K562 (cell line): ENCODE data around the gene PELI3. TPM values are rescaled to one million over a fixed set of nuclear protein-coding genes. Genes with fewer than 3 reads are reported as not detected.
A peak's percentile ranks its signal among the peaks of the same experiment; 100 is the strongest.

Experiments
- ARHGAP35 ChIP-seq: fragments of 450-650 bp; IDR thresholded peaks from 2 replicates; pipeline ENCODE4 v1.6.1; 2018; ENCODE audit not compliant: partially characterized antibody
- BHLHE40 ChIP-seq: IDR thresholded peaks from 2 replicates; pipeline ENCODE4 v1.6.1; 2011; ENCODE audit warnings: low read length, improper control_type of control experiment
- BRCA1 ChIP-seq, 2 experiments: fragments of 450-650 bp in 1 of 2; sonication (generic) in 1 of 2; formaldehyde crosslinking in 1 of 2; IDR thresholded peaks; 2 replicates each; pipeline versions ENCODE4 v1.5.0 to v1.6.1; 2017 to 2020; ENCODE audit warnings: mild to moderate bottlenecking in 1 of 2, missing genetic modification reagents in 1 of 2
- CBX5 ChIP-seq: IDR thresholded peaks from 2 replicates; pipeline ENCODE4 v1.6.1; 2014; ENCODE audit warnings: low read depth, borderline replicate concordance
- CREM ChIP-seq: IDR thresholded peaks from 2 replicates; pipeline ENCODE4 v1.6.1; 2014; ENCODE audit warnings: antibody characterized with exemption, low read depth
- FIP1L1 ChIP-seq: fragments of 200-400 bp; formaldehyde crosslinking; IDR thresholded peaks from 2 replicates; pipeline ENCODE4 v1.6.1; 2018; ENCODE audit warnings: mild to moderate bottlenecking, low read depth, low read length; ENCODE audit not compliant: poor library complexity, severe bottlenecking
- FOXP1 ChIP-seq: sonication (generic); formaldehyde crosslinking; IDR thresholded peaks from 2 replicates; pipeline ENCODE4 v1.8.0; 2022; ENCODE audit warnings: mild to moderate bottlenecking, missing genetic modification reagents
- GATAD2B ChIP-seq: fragments of 450-650 bp; IDR thresholded peaks from 2 replicates; pipeline ENCODE4 v1.6.1; 2017; ENCODE audit warnings: mild to moderate bottlenecking, borderline replicate concordance
- GTF2A2 ChIP-seq: IDR thresholded peaks from 2 replicates; pipeline ENCODE4 v1.6.1; 2016; ENCODE audit warnings: mild to moderate bottlenecking, missing genetic modification characterization, missing compliant biosample characterization
- HLTF ChIP-seq: fragments of 450-650 bp; IDR thresholded peaks from 2 replicates; pipeline ENCODE4 v1.6.1; 2016
- MTA3 ChIP-seq: fragments of 450-650 bp; formaldehyde crosslinking; IDR thresholded peaks from 2 replicates; pipeline ENCODE4 v1.6.1; 2017; ENCODE audit warnings: mild to moderate bottlenecking, borderline replicate concordance
- NR1H2 ChIP-seq: sonication (generic); formaldehyde crosslinking; IDR thresholded peaks from 2 replicates; pipeline ENCODE4 v1.4.0; 2020; ENCODE audit warnings: mild to moderate bottlenecking, missing genetic modification reagents
- PRPF4 ChIP-seq: fragments of 200-400 bp; formaldehyde crosslinking; IDR thresholded peaks from one replicate; pipeline ENCODE4 v1.6.1; 2017; ENCODE audit warnings: low read length, low read depth, mild to moderate bottlenecking; ENCODE audit not compliant: insufficient read depth, poor library complexity, severe bottlenecking
- RBM39 ChIP-seq: fragments of 200-400 bp; formaldehyde crosslinking; optimal IDR thresholded peaks from 2 replicates; pipeline ENCODE3; 2018; ENCODE audit warnings: low read depth, low read length
- RHOXF2B ChIP-seq: fragments of 250-450 bp; sonication (Bioruptor Pico); conservative IDR thresholded peaks from 2 replicates; pipeline ENCODE4 v1.5.1; 2021
- SAFB ChIP-seq: fragments of 200-400 bp; formaldehyde crosslinking; IDR thresholded peaks from 2 replicates; pipeline ENCODE4 v1.6.1; 2017; ENCODE audit warnings: low read depth, low read length, borderline replicate concordance
- SMAD4 ChIP-seq: fragments of 250-450 bp; sonication (Bioruptor Pico); conservative IDR thresholded peaks from 2 replicates; pipeline ENCODE4 v1.8.0; 2021; ENCODE audit warnings: inconsistent platforms, mild to moderate bottlenecking, moderate library complexity
- SRSF1 ChIP-seq: fragments of 200-400 bp; formaldehyde crosslinking; IDR thresholded peaks from 2 replicates; pipeline ENCODE4 v1.6.1; 2017; ENCODE audit warnings: mild to moderate bottlenecking, low read depth, low read length, moderate library complexity
- SRSF7 ChIP-seq: fragments of 200-400 bp; formaldehyde crosslinking; optimal IDR thresholded peaks from 2 replicates; pipeline ENCODE3; 2017; ENCODE audit warnings: mild to moderate bottlenecking, low read depth, low read length
- TBP ChIP-seq: optimal IDR thresholded peaks from 2 replicates; pipeline ENCODE3; 2011; ENCODE audit warnings: low read depth, low read length, improper control_type of control experiment
- TEAD4 ChIP-seq, 2 experiments: sonication (generic) in 1 of 2; formaldehyde crosslinking in 1 of 2; IDR thresholded peaks; 2 replicates each; pipeline versions ENCODE4 v1.6.1 to v1.8.0; 2012 to 2022; ENCODE audit warnings: borderline replicate concordance in 1 of 2, inconsistent platforms in 1 of 2, low read length in 1 of 2, mild to moderate bottlenecking in 1 of 2, missing genetic modification reagents in 1 of 2
- TRIM24 ChIP-seq, 2 experiments: fragments of 450-650 bp; IDR thresholded peaks; 2 replicates each; pipeline ENCODE4 v1.6.1; 2016
- TRIM28 ChIP-seq: fragments of 450-650 bp; IDR thresholded peaks from 2 replicates; pipeline ENCODE4 v1.6.1; 2017
- ZC3H8 ChIP-seq: fragments of 450-650 bp; IDR thresholded peaks from 2 replicates; pipeline ENCODE4 v1.6.1; 2017
- ZNF707 ChIP-seq: fragments of 250-450 bp; sonication (Bioruptor Pico); conservative IDR thresholded peaks from 2 replicates; pipeline ENCODE4 v1.8.0; 2022; ENCODE audit warnings: inconsistent platforms, mild to moderate bottlenecking, moderate library complexity
- polyA plus RNA-seq, 8 experiments: library from polyadenylated mRNA; depleted of rRNA in 4 of 8; stranded (reverse) in 5 of 8; unstranded in 3 of 8; fragments of >200 nt; fragmentation: Nextera tagmentation in 2 of 8; fragmentation: Illumina TruSeq in 1 of 8; extraction: Ambion mirVana in 2 of 8; extraction: Trizol in 1 of 8; gene quantifications; 2 replicates each; pipeline versions ENCODE4 v1.2.1 to v1.2.3, GENCODE V29; 2011 to 2014; ENCODE audit warnings: inconsistent platforms in 1 of 8, missing spikeins in 1 of 8
- total RNA-seq, 7 experiments: library from RNA; depleted of rRNA in 6 of 7; stranded (reverse); fragments of >200 nt in 6 of 7; fragmentation: Illumina TruSeq in 2 of 7; extraction: Trizol in 2 of 7; gene quantifications; 2 replicates each; pipeline versions ENCODE4 v1.2.1 to v1.2.3, GENCODE V29; 2011 to 2021; ENCODE audit warnings: low replicate concordance in 1 of 7
- TF ChIP-seq, protein P1 (sequence below): sonication (generic); formaldehyde crosslinking; IDR thresholded peaks from 2 replicates; pipeline ENCODE4 v1.9.0; 2022; ENCODE audit warnings: mild to moderate bottlenecking, missing genetic modification reagents
- TF ChIP-seq, protein P2 (sequence below), 2 experiments: IDR thresholded peaks; 2 replicates each; pipeline ENCODE4 v1.6.1; 2011; ENCODE audit warnings: borderline replicate concordance in 1 of 2, control low read depth in 1 of 2, low read depth in 1 of 2, low read length in 1 of 2, mild to moderate bottlenecking in 1 of 2, mixed read lengths in 1 of 2, moderate library complexity in 1 of 2; ENCODE audit not compliant: insufficient read depth in 1 of 2, insufficient read length in 1 of 2, poor library complexity in 1 of 2, severe bottlenecking in 1 of 2; ENCODE audit errors: extremely low read depth in 1 of 2
- TF ChIP-seq, protein P3 (sequence below): fragments of 450-650 bp; IDR thresholded peaks from 2 replicates; pipeline ENCODE4 v1.6.1; 2016; ENCODE audit warnings: missing biosample characterization, missing genetic modification characterization

The PELI3 gene
- total and polyA plus RNA-seq, 9 of the 15 experiments (the other 6 are each of a cell fraction or from before 2014, with no cell fraction given), result 0.17 to 4.2 (median 1.9) TPM

- TF ChIP-seq PRPF4 (no peak), GTF2A2 (tag) (no peak), FIP1L1 (peak; percentile 74), TRIM28 (no peak), TBP (peak; percentile 57), MTA3 (no peak), ARHGAP35 (no peak), CREM (peak; percentile 96), RBM39 (peak; percentile 98), SMAD4 (CRISPR knock-in tag) (peak; percentile 99), TRIM24 (IDR thresholded peaks at IDR 0.05) (peak in 1 of 2 experiments; percentile 85; a peak in 2 of 4 replicates), CBX5 (peak; percentile 78; the same call in 1 of the 2 replicates), SRSF7 (no peak), FOXP1 (CRISPR knock-in tag) (peak; percentile 100), RHOXF2B (0 out of 2 replicates have a peak, but pooled peaks have one; percentile 44), SRSF1 (no peak), BHLHE40 (no peak), ZNF707 (CRISPR knock-in tag) (peak; percentile 91), SAFB (no peak), TEAD4 (IDR thresholded peaks at IDR 0.05; ENCODE audit: low read length) (peak; percentile 58), TEAD4 (CRISPR knock-in tag; IDR thresholded peaks at IDR 0.05; ENCODE audit: borderline replicate concordance) (peak; percentile 100), NR1H2 (CRISPR knock-in tag) (peak; percentile 100), ZC3H8 (no peak), BRCA1 (IDR thresholded peaks at IDR 0.05) (no peak), BRCA1 (CRISPR knock-in tag; IDR thresholded peaks at IDR 0.05) (peak; percentile 100), HLTF (no peak), GATAD2B (peak; percentile 64; the same call in 1 of the 2 replicates)
- TF ChIP-seq, protein P1, sequence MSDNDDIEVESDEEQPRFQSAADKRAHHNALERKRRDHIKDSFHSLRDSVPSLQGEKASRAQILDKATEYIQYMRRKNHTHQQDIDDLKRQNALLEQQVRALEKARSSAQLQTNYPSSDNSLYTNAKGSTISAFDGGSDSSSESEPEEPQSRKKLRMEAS (CRISPR knock-in tag), result peak; percentile 98
- TF ChIP-seq, protein P2, sequence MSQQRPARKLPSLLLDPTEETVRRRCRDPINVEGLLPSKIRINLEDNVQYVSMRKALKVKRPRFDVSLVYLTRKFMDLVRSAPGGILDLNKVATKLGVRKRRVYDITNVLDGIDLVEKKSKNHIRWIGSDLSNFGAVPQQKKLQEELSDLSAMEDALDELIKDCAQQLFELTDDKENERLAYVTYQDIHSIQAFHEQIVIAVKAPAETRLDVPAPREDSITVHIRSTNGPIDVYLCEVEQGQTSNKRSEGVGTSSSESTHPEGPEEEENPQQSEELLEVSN (IDR thresholded peaks at IDR 0.05; ENCODE audit: borderline replicate concordance in 1 of 2, extremely low read depth in 1 of 2, insufficient read depth in 1 of 2, insufficient read length in 1 of 2, low read depth in 1 of 2, low read length in 1 of 2, poor library complexity in 1 of 2, severe bottlenecking in 1 of 2), result peak in 1 of 2 experiments; percentile 7
- TF ChIP-seq, protein P3, sequence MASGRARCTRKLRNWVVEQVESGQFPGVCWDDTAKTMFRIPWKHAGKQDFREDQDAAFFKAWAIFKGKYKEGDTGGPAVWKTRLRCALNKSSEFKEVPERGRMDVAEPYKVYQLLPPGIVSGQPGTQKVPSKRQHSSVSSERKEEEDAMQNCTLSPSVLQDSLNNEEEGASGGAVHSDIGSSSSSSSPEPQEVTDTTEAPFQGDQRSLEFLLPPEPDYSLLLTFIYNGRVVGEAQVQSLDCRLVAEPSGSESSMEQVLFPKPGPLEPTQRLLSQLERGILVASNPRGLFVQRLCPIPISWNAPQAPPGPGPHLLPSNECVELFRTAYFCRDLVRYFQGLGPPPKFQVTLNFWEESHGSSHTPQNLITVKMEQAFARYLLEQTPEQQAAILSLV, result peak; percentile 91
Measured at GRCh38 chr11:66421492-66422205, 45.1 kb upstream of the PELI3 start (continued).
